Prostate gland (tissue), 2 donors: ENCODE measurements around the gene APBA1. TPM values are rescaled to one million over a fixed set of nuclear protein-coding genes. Genes with fewer than 3 reads are reported as not detected.

Source experiments
- DNase-seq: peaks from one replicate; pipeline ENCODE4 v3.0.0-alpha.2; 2019; ENCODE audit warnings: low spot score
- H3K27ac ChIP-seq, 2 donors: fragments of 200-600 bp; sonication (generic); 2 replicates each; pipeline ENCODE4 v1.5.1; 2017 to 2019
- H3K27me3 ChIP-seq: fragments of 200-600 bp; sonication (generic); replicated peaks from 2 replicates; pipeline ENCODE4 v1.5.1; 2019; ENCODE audit not compliant: insufficient read depth
- H3K36me3 ChIP-seq, 2 donors: fragments of 200-600 bp; sonication (generic); 1 replicate in 1 of 2; 2 replicates in 1 of 2; pipeline versions ENCODE4 v1.5.1 to v1.8.1; 2017 to 2019
- H3K4me1 ChIP-seq: fragments of 200-600 bp; sonication (generic); replicated peaks from 2 replicates; pipeline ENCODE4 v1.5.1; 2019
- H3K4me3 ChIP-seq, 2 donors: fragments of 200-600 bp; sonication (generic); 2 replicates each; pipeline ENCODE4 v1.5.1; 2017 to 2019
- H3K9me3 ChIP-seq: fragments of 200-600 bp; sonication (generic); 2 replicates; pipeline ENCODE4 v1.5.1; 2017
- CTCF ChIP-seq, 4 experiments: fragments of 200-600 bp in 2 of 4; fragments of 450-650 bp in 2 of 4; sonication (generic) in 2 of 4; IDR thresholded peaks; 1 replicate in 3 of 4; 2 replicates in 1 of 4; pipeline ENCODE4 v1.5.1; 2016 to 2019; ENCODE audit warnings: antibody characterized with exemption in 4 of 4, mild to moderate bottlenecking in 2 of 4, moderate library complexity in 2 of 4
- POLR2A ChIP-seq: fragments of 450-650 bp; IDR thresholded peaks from one replicate; pipeline ENCODE4 v1.6.1; 2016; ENCODE audit warnings: antibody characterized with exemption, mild to moderate bottlenecking
- POLR2AphosphoS5 ChIP-seq: sonication (generic); formaldehyde crosslinking; IDR thresholded peaks from one replicate; pipeline ENCODE4 v1.6.1; 2017; ENCODE audit warnings: antibody characterized with exemption
- WGBS: methylation state at CpG from one replicate; pipeline ENCODE4 v1.1.5; 2018; 5-methylcytosine and 5-hydroxymethylcytosine counted together
- intact Hi-C: fragments of 100-400 bp; cut with DNase I; formaldehyde crosslinking; loops from one replicate; pipeline ENCODE4 v1.14.2; 2022
- total RNA-seq, 2 donors: library from RNA; depleted of rRNA; stranded (reverse); fragments of >200 nt; gene quantifications; one replicate each; pipeline ENCODE4 v1.1.0, GENCODE V29; 2016

Gene APBA1
- total RNA-seq, 2 donors from 2014 or later: 2.2 to 7.5 TPM

- Histone ChIP-seq H3K36me3 (no peaks in the 10 kb centered on the region), H3K27ac (no peak overlapping the region), H3K9me3 (no peaks in the 10 kb centered on the region)
Observed at GRCh38 chr9:69535286-69535832, 136.8 kb downstream of the APBA1 start.

GRCh38 chr9:69532396-69532795, 139.8 kb downstream of the APBA1 start:
- Histone ChIP-seq H3K4me3 (no peak overlapping the region), H3K4me1 (no peaks in the 10 kb centered on the region), H3K27ac (no peak overlapping the region), H3K36me3 (no peaks in the 10 kb centered on the region), H3K27me3 (peaks cover 2% of the 10 kb centered on the region), H3K9me3 (no peaks in the 10 kb centered on the region)
- TF ChIP-seq POLR2A (no peak), CTCF (IDR thresholded peaks at IDR 0.05) (no peak), POLR2AphosphoS5 (no peak)
- WGBS: 66% methylated on average over 4 of the region's 4 CpGs
- intact Hi-C loops: no loop called here
- DNase-seq: no peak

More at GRCh38 chr9:69535286-69535832, 136.8 kb downstream of the APBA1 start:
- Histone ChIP-seq H3K4me1 (no peaks in the 10 kb centered on the region), H3K27me3 (peaks cover 2% of the 10 kb centered on the region), H3K4me3 (no peak overlapping the region)
- intact Hi-C loops: no loop called here
- no peak for TF ChIP-seq POLR2AphosphoS5
- TF ChIP-seq CTCF (IDR thresholded peaks at IDR 0.05): no peak
- DNase-seq: no peak
- 52% methylated on average over 1 of the region's 1 CpG for WGBS

GRCh38 chr9:69527454-69527853, 144.7 kb downstream of the APBA1 start:
- DNase-seq: no peak
- Histone ChIP-seq H3K27me3 (no peaks in the 10 kb centered on the region), H3K27ac (no peak overlapping the region), H3K36me3 (no peaks in the 10 kb centered on the region), H3K4me3 (no peak overlapping the region), H3K4me1 (no peaks in the 10 kb centered on the region), H3K9me3 (no peaks in the 10 kb centered on the region)
- WGBS: 88% methylated on average over 1 of the region's 1 CpG
- no peak for TF ChIP-seq POLR2A
- no peak for TF ChIP-seq CTCF (IDR thresholded peaks at IDR 0.05)
- TF ChIP-seq POLR2AphosphoS5: no peak
- intact Hi-C loops: no loop called here

- intact Hi-C loops: no loop called here
- H3K4me3 ChIP-seq: no peak overlapping the region
Observed at GRCh38 chr9:69526699-69527098, 145.5 kb downstream of the APBA1 start.

More at GRCh38 chr9:69526699-69527098, 145.5 kb downstream of the APBA1 start:
- H3K36me3 ChIP-seq: no peaks in the 10 kb centered on the region
- WGBS: 100% methylated on average over 2 of the region's 2 CpGs
- H3K9me3 ChIP-seq: no peaks in the 10 kb centered on the region
- H3K4me1 ChIP-seq: no peaks in the 10 kb centered on the region
- TF ChIP-seq POLR2A (no peak), CTCF (IDR thresholded peaks at IDR 0.05) (no peak), POLR2AphosphoS5 (no peak)
- no peak for DNase-seq
- H3K27ac ChIP-seq: no peak overlapping the region
- no peaks in the 10 kb centered on the region for H3K27me3 ChIP-seq
